ENCODE results near the gene ZIC1.

DNA sequence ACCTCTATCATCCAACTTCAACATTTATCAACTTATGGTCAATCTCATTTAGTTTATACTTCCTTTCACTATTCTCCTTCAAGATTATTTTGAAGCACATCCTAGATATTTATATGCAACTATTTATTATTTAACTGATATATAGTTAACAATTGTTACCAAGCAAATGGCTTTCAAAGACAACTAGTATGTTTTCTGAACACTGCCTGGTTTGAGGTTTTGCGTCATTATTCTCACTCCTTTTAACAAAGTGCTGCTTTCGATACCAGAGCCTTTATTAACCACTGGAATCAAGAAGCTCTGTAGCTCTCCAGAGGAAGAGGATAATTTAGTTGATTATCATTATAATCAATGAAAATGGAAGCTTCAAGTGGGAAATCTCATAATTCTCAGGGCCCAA is 19.6 kb downstream of the ZIC1 start:
- TF ChIP-seq, protein P1, sequence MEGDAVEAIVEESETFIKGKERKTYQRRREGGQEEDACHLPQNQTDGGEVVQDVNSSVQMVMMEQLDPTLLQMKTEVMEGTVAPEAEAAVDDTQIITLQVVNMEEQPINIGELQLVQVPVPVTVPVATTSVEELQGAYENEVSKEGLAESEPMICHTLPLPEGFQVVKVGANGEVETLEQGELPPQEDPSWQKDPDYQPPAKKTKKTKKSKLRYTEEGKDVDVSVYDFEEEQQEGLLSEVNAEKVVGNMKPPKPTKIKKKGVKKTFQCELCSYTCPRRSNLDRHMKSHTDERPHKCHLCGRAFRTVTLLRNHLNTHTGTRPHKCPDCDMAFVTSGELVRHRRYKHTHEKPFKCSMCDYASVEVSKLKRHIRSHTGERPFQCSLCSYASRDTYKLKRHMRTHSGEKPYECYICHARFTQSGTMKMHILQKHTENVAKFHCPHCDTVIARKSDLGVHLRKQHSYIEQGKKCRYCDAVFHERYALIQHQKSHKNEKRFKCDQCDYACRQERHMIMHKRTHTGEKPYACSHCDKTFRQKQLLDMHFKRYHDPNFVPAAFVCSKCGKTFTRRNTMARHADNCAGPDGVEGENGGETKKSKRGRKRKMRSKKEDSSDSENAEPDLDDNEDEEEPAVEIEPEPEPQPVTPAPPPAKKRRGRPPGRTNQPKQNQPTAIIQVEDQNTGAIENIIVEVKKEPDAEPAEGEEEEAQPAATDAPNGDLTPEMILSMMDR (IDR thresholded peaks at IDR 0.05; ENCODE audit: low read depth, low read length): no peak
- TF ChIP-seq, protein P2, sequence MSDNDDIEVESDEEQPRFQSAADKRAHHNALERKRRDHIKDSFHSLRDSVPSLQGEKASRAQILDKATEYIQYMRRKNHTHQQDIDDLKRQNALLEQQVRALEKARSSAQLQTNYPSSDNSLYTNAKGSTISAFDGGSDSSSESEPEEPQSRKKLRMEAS (IDR thresholded peaks at IDR 0.05; ENCODE audit: low read depth, low read length): no peak
- TF ChIP-seq POLR2A (IDR thresholded peaks at IDR 0.05; ENCODE audit: extremely low read depth, insufficient read length): no peak
- no peak for TF ChIP-seq MYC (IDR thresholded peaks at IDR 0.05; ENCODE audit: low read depth, low read length)
